Upper lobe of right lung (tissue), 1 donor: ENCODE results near the gene TMSB10. TPM values are rescaled to one million over a fixed set of nuclear protein-coding genes. Genes with fewer than 3 reads are reported as not detected.
"Not testable (repeated sequence)": the region's sequence is repeated elsewhere in the genome, so short reads cannot be mapped to it uniquely, and the experiment has no call there.

Experiments
- ATAC-seq: fragments of 200-7000 bp; cut with Tn5 transposase; one replicate; pipeline ENCODE4 v1.9.1; 2020; ENCODE audit warnings: mild to moderate bottlenecking, moderate library complexity
- DNase-seq: peaks from one replicate; pipeline ENCODE4 v3.0.0-alpha.2; 2020
- H3K27ac ChIP-seq: fragments of 200-600 bp; one replicate; pipeline ENCODE4 v1.8.0; 2022
- H3K27me3 ChIP-seq: fragments of 200-600 bp; one replicate; pipeline ENCODE4 v1.8.0; 2022; ENCODE audit warnings: mild to moderate bottlenecking
- H3K36me3 ChIP-seq: fragments of 200-600 bp; one replicate; pipeline ENCODE4 v1.8.0; 2022
- H3K4me1 ChIP-seq: fragments of 200-600 bp; one replicate; pipeline ENCODE4 v1.8.0; 2022
- H3K4me3 ChIP-seq: fragments of 200-600 bp; one replicate; pipeline ENCODE4 v1.8.0; 2022; ENCODE audit warnings: mild to moderate bottlenecking
- H3K9me3 ChIP-seq: fragments of 200-600 bp; one replicate; pipeline ENCODE4 v1.8.0; 2022
- CTCF ChIP-seq: fragments of 200-600 bp; IDR thresholded peaks from one replicate; pipeline ENCODE4 v1.8.0; 2022; ENCODE audit warnings: antibody characterized with exemption
- intact Hi-C: fragments of 100-400 bp; cut with DNase I; formaldehyde crosslinking; loops from one replicate; pipeline ENCODE4 v1.11.0; 2022
- total RNA-seq: library from RNA; stranded (reverse); fragmentation: NEBNext Ultra II Directional; extraction: Animal tissue kit (Norgen Biotek cat#: 25700); gene quantifications from one replicate; pipeline ENCODE4 v1.2.1, GENCODE V29; 2021
- donor health status: DM: no; HTN: yes; CAD: no; lungs with severe emphysema.

The TMSB10 gene
- total RNA-seq, 1 donor from 2014 or later = 1,558 TPM

GRCh38 chr2:84906900-84907714 lies 1.7 kb downstream of the TMSB10 start:
- no peaks in the 10 kb centered on the region for H3K9me3 ChIP-seq
- peak overlapping the region; percentile 99 for H3K27ac ChIP-seq
- H3K36me3 ChIP-seq = no peaks in the 10 kb centered on the region
- H3K4me3 ChIP-seq = peak overlapping the region; percentile 92
- intact Hi-C loops = no loop called here
- H3K27me3 ChIP-seq = no peaks in the 10 kb centered on the region
- peak; percentile 84 for DNase-seq
- peak; percentile 59 for ATAC-seq
- TF ChIP-seq CTCF = no peak
- H3K4me1 ChIP-seq = peaks cover 6% of the 10 kb centered on the region

GRCh38 chr2:84908948-84909713 lies 3.7 kb downstream of the TMSB10 start:
- TF ChIP-seq CTCF = no peak
- peaks cover 5% of the 10 kb centered on the region for H3K4me1 ChIP-seq
- no peaks in the 10 kb centered on the region for H3K27me3 ChIP-seq
- ATAC-seq = no peak
- no peak overlapping the region for H3K4me3 ChIP-seq
- no peaks in the 10 kb centered on the region for H3K9me3 ChIP-seq
- H3K27ac ChIP-seq = peak overlapping the region; percentile 99
- no peaks in the 10 kb centered on the region for H3K36me3 ChIP-seq
- intact Hi-C loops = no loop called here
- DNase-seq = no peak

GRCh38 chr2:84911135-84911678 lies 5.8 kb downstream of the TMSB10 start:
- intact Hi-C loops = no loop called here
- Histone ChIP-seq H3K36me3 (no peaks in the 10 kb centered on the region), H3K4me3 (no peak overlapping the region), H3K27ac (no peak overlapping the region), H3K4me1 (no peaks in the 10 kb centered on the region), H3K9me3 (no peaks in the 10 kb centered on the region), H3K27me3 (no peaks in the 10 kb centered on the region)
- DNase-seq (no peak), ATAC-seq (no peak)
- TF ChIP-seq CTCF = no peak

- H3K27me3 ChIP-seq = no peaks in the 10 kb centered on the region
- no peak for TF ChIP-seq CTCF
- no peak for DNase-seq
- no peak overlapping the region for H3K27ac ChIP-seq
- no peak for ATAC-seq
- intact Hi-C loops = no loop called here
- H3K4me1 ChIP-seq = no peaks in the 10 kb centered on the region
- no peaks in the 10 kb centered on the region for H3K36me3 ChIP-seq
- H3K4me3 ChIP-seq = no peak overlapping the region
- H3K9me3 ChIP-seq = no peaks in the 10 kb centered on the region
Observed at GRCh38 chr2:84912984-84913383, 7.5 kb downstream of the TMSB10 start.

GRCh38 chr2:84914334-84914733 lies 8.9 kb downstream of the TMSB10 start:
- intact Hi-C loops = no loop called here
- ATAC-seq = no peak

GRCh38 chr2:84915675-84916074 lies 10.2 kb downstream of the TMSB10 start:
- DNase-seq, intact Hi-C loops: not testable (repeated sequence)

More at GRCh38 chr2:84914334-84914733, 8.9 kb downstream of the TMSB10 start:
- Histone ChIP-seq H3K27ac (no peak overlapping the region), H3K4me1 (no peaks in the 10 kb centered on the region), H3K9me3 (no peaks in the 10 kb centered on the region), H3K4me3 (no peak overlapping the region), H3K27me3 (no peaks in the 10 kb centered on the region), H3K36me3 (no peaks in the 10 kb centered on the region)
- no peak for TF ChIP-seq CTCF
- DNase-seq = no peak

GRCh38 chr2:84917821-84918220 lies 12.4 kb downstream of the TMSB10 start:
- H3K9me3 ChIP-seq, H3K27me3 ChIP-seq, ATAC-seq, H3K27ac ChIP-seq, DNase-seq, H3K4me3 ChIP-seq, H3K36me3 ChIP-seq, H3K4me1 ChIP-seq, intact Hi-C loops: not testable (repeated sequence)

More at GRCh38 chr2:84915675-84916074, 10.2 kb downstream of the TMSB10 start:
- H3K36me3 ChIP-seq, H3K4me1 ChIP-seq, H3K9me3 ChIP-seq, H3K27me3 ChIP-seq, H3K4me3 ChIP-seq, ATAC-seq, H3K27ac ChIP-seq: not testable (repeated sequence)
